HepG2 (cell line): ENCODE data around the gene AGTRAP. TPM values are rescaled to one million over a fixed set of nuclear protein-coding genes. Genes with fewer than 3 reads are reported as not detected.

Experiments
- ATAC-seq: fragments of 200-7000 bp; cut with Tn5 transposase; 3 replicates; pipeline ENCODE4 v1.9.1; 2020; ENCODE audit warnings: mild to moderate bottlenecking, moderate library complexity
- BruUV-seq: library from RNA; stranded (reverse); fragments of 400-500 nt; replicated peaks from 2 replicates; lab custom pipeline; 2021; lab: Mats Ljungman, UMichigan
- CTCF ChIA-PET: fragments of 300-600 bp; formaldehyde crosslinking; extraction: SDS; loops from one replicate; lab custom pipeline; 2021; ENCODE audit warnings: low total read pairs, inconsistent platforms, low intra/inter-chr PET ratio; lab: Yijun Ruan, JAX
- POLR2A ChIA-PET: fragments of 350-600 bp; sonication (Branson Sonifier 250); formaldehyde crosslinking; loops from one replicate; lab custom pipeline; 2020; ENCODE audit warnings: antibody characterized with exemption, inconsistent platforms; lab: Yijun Ruan, JAX
- DNase-seq: peaks from one replicate; pipeline ENCODE4 v3.0.0-alpha.2; 2015; ENCODE audit warnings: low spot score
- FAIRE-seq: peaks from 3 replicates; lab custom pipeline; 2011; peaks lifted over from hg19 to GRCh38; lab: Jason Lieb, UNC
- H2AFZ ChIP-seq: one replicate; pipeline ENCODE4 v1.6.1; 2011; ENCODE audit warnings: low read length, inconsistent platforms
- H3K27ac ChIP-seq: fragments of 300-600 bp; 3 replicates; pipeline ENCODE4 v1.8.0; 2011; ENCODE audit warnings: mixed run types, mild to moderate bottlenecking, mixed read lengths, low read length, inconsistent platforms; ENCODE audit not compliant: insufficient read depth; ENCODE audit errors: extremely low read length
- H3K27me3 ChIP-seq, 2 experiments: fragments of 200-600 bp in 1 of 2; 2 replicates in 1 of 2; 3 replicates in 1 of 2; pipeline versions ENCODE4 v1.6.0 to v1.8.0; 2011; ENCODE audit warnings: low read length in 2 of 2, mild to moderate bottlenecking in 2 of 2, moderate library complexity in 2 of 2, inconsistent platforms in 1 of 2; ENCODE audit not compliant: insufficient read depth in 2 of 2, control insufficient read depth in 1 of 2
- H3K36me3 ChIP-seq, 2 experiments: fragments of 200-600 bp in 1 of 2; replicated peaks in 1 of 2; 2 replicates in 1 of 2; 3 replicates in 1 of 2; pipeline versions ENCODE4 v1.5.1 to v1.8.0; 2011; ENCODE audit warnings: low read length in 2 of 2, inconsistent platforms in 1 of 2; ENCODE audit not compliant: insufficient read depth in 2 of 2, control insufficient read depth in 1 of 2
- H3K4me1 ChIP-seq: 2 replicates; pipeline ENCODE4 v1.5.1; 2012; ENCODE audit warnings: low read length, inconsistent platforms; ENCODE audit not compliant: insufficient read depth
- H3K4me2 ChIP-seq: 2 replicates; pipeline ENCODE4 v1.6.0; 2011; ENCODE audit warnings: low read depth, low read length, inconsistent platforms
- H3K4me3 ChIP-seq, 3 experiments: fragments of 200-600 bp in 1 of 3; sonication (generic), shearing (Covaris generic) in 1 of 3; replicated peaks in 1 of 3; 2 replicates each; pipeline ENCODE4 v1.5.1; 2011 to 2016; ENCODE audit warnings: low read length in 3 of 3, inconsistent platforms in 2 of 3, low read depth in 2 of 3, mild to moderate bottlenecking in 2 of 3, control low read depth in 1 of 3, mixed read lengths in 1 of 3; ENCODE audit not compliant: insufficient read depth in 1 of 3
- H3K79me2 ChIP-seq: one replicate; pipeline ENCODE4 v1.6.1; 2011; ENCODE audit warnings: low read length, inconsistent platforms; ENCODE audit not compliant: insufficient read depth
- H3K9ac ChIP-seq: 2 replicates; pipeline ENCODE4 v1.6.0; 2011; ENCODE audit warnings: mild to moderate bottlenecking, low read depth, low read length, inconsistent platforms; ENCODE audit not compliant: insufficient read depth
- H3K9me3 ChIP-seq: 2 replicates; pipeline ENCODE4 v1.5.1; 2012; ENCODE audit warnings: mild to moderate bottlenecking, low read length
- H4K20me1 ChIP-seq: 2 replicates; pipeline ENCODE4 v1.6.0; 2011; ENCODE audit warnings: inconsistent platforms, mild to moderate bottlenecking, low read length, moderate library complexity; ENCODE audit not compliant: insufficient read depth
- GLI4 ChIP-seq: sonication (generic); formaldehyde crosslinking; IDR thresholded peaks from 2 replicates; pipeline ENCODE4 v1.5.1; 2020; ENCODE audit warnings: missing genetic modification reagents, mild to moderate bottlenecking, moderate library complexity, borderline replicate concordance
- KLF15 ChIP-seq: sonication (generic); formaldehyde crosslinking; IDR thresholded peaks from 2 replicates; pipeline ENCODE4 v1.8.1; 2023; ENCODE audit warnings: borderline replicate concordance, mild to moderate bottlenecking, inconsistent platforms, missing genetic modification reagents, mixed read lengths
- NCOA2 ChIP-seq: sonication (generic); formaldehyde crosslinking; IDR thresholded peaks from 2 replicates; pipeline ENCODE4 v1.8.0; 2022; ENCODE audit warnings: inconsistent platforms
- SKI ChIP-seq: fragments of 450-650 bp; IDR thresholded peaks from one replicate; pipeline ENCODE4 v1.6.1; 2018; ENCODE audit warnings: mild to moderate bottlenecking; ENCODE audit not compliant: partially characterized antibody
- U2AF1 ChIP-seq: fragments of 200-400 bp; formaldehyde crosslinking; optimal IDR thresholded peaks from 2 replicates; pipeline ENCODE3; 2017; ENCODE audit warnings: mild to moderate bottlenecking, low read depth, low read length
- ZFP41 ChIP-seq: sonication (generic); formaldehyde crosslinking; IDR thresholded peaks from 2 replicates; pipeline ENCODE4 v1.4.0; 2020; ENCODE audit warnings: mild to moderate bottlenecking, missing genetic modification reagents, borderline replicate concordance
- ZHX1 ChIP-seq: sonication (generic); formaldehyde crosslinking; IDR thresholded peaks from 2 replicates; pipeline ENCODE4 v1.8.1; 2022; ENCODE audit warnings: low read depth, mild to moderate bottlenecking, missing genetic modification reagents
- ZNF589 ChIP-seq: sonication (generic); formaldehyde crosslinking; conservative IDR thresholded peaks from 2 replicates; pipeline ENCODE4 v1.8.0; 2022; ENCODE audit warnings: mild to moderate bottlenecking, moderate library complexity, missing genetic modification reagents
- ZNF780A ChIP-seq: sonication (generic); formaldehyde crosslinking; IDR thresholded peaks from 2 replicates; pipeline ENCODE4 v1.8.0; 2022; ENCODE audit warnings: mild to moderate bottlenecking, missing genetic modification reagents, moderate library complexity
- WGBS: methylation state at CpG from one replicate; pipeline ENCODE4 v1.1.6; 2017; ENCODE audit warnings: low lambda C conversion rate; 5-methylcytosine and 5-hydroxymethylcytosine counted together
- in situ Hi-C: cut with HindIII; loops from 2 replicates; pipeline ENCODE4 v1.10.0; 2017; ENCODE audit warnings: low pct_unique_long_range_greater_than_20kb; ENCODE audit not compliant: extremely low pct_ligation_motif_present
- intact Hi-C: fragments of 100-400 bp; cut with micrococcal nuclease; formaldehyde crosslinking; loops from one replicate; pipeline ENCODE4 v1.10.0; 2022; ENCODE audit not compliant: unreplicated experiment
- polyA plus RNA-seq, 8 experiments: library from polyadenylated mRNA; depleted of rRNA in 3 of 8; stranded (reverse) in 7 of 8; unstranded in 1 of 8; fragments of >200 nt; fragmentation: Illumina TruSeq in 4 of 8; extraction: Trizol in 4 of 8; gene quantifications; 2 replicates each; pipeline versions ENCODE4 v1.2.1 to v1.2.3, GENCODE V29; 2011 to 2016; ENCODE audit warnings: low read depth in 4 of 8, missing spikeins in 1 of 8, mixed read lengths in 1 of 8; ENCODE audit not compliant: insufficient read depth in 1 of 8
- total RNA-seq, 5 experiments: library from RNA; depleted of rRNA; stranded (reverse); fragments of >200 nt; fragmentation: Illumina TruSeq; extraction: Trizol; gene quantifications; 2 replicates each; pipeline ENCODE4 v1.2.3, GENCODE V29; 2016; ENCODE audit warnings: low read depth in 1 of 5
- TF ChIP-seq, protein P1 (sequence below): sonication (generic); formaldehyde crosslinking; IDR thresholded peaks from 2 replicates; pipeline ENCODE4 v1.4.0; 2020; ENCODE audit warnings: missing genetic modification reagents
- TF ChIP-seq, protein P2 (sequence below): sonication (generic); formaldehyde crosslinking; IDR thresholded peaks from 2 replicates; pipeline ENCODE4 v1.5.1; 2020; ENCODE audit warnings: missing genetic modification reagents, mild to moderate bottlenecking, borderline replicate concordance

AGTRAP gene
- total and polyA plus RNA-seq, 2 of the 13 experiments (the other 11 are each of a cell fraction or from before 2014, with no cell fraction given): 28.3 to 32.0 TPM

GRCh38 chr1:11749996-11750395, 14.1 kb downstream of the AGTRAP start:
- WGBS: 87% methylated on average over 8 of the region's 15 CpGs
- Histone ChIP-seq H3K4me2 (no peak overlapping the region), H3K79me2 (no peaks in the 10 kb centered on the region), H3K36me3 (peaks cover 1 to 4% of the 10 kb centered on the region in 2 experiments; a peak in 2 of 5 replicates), H3K27me3 (no peaks in the 10 kb centered on the region), H3K4me3 (no peak overlapping the region), H3K27ac (no peak overlapping the region), H3K9me3 (no peaks in the 10 kb centered on the region), H4K20me1 (no peaks in the 10 kb centered on the region), H2AFZ (no peak overlapping the region)
- intact Hi-C loops: no loop called here
- no TSS peak for BruUV-seq
- no peak for ATAC-seq
- TF ChIP-seq ZNF780A (CRISPR knock-in tag) (no peak), U2AF1 (no peak), ZFP41 (CRISPR knock-in tag) (no peak), GLI4 (no peak), ZHX1 (CRISPR knock-in tag) (no peak), ZNF589 (CRISPR knock-in tag) (no peak), NCOA2 (CRISPR knock-in tag) (no peak), KLF15 (CRISPR knock-in tag) (no peak), SKI (no peak)
- TF ChIP-seq, protein P1, sequence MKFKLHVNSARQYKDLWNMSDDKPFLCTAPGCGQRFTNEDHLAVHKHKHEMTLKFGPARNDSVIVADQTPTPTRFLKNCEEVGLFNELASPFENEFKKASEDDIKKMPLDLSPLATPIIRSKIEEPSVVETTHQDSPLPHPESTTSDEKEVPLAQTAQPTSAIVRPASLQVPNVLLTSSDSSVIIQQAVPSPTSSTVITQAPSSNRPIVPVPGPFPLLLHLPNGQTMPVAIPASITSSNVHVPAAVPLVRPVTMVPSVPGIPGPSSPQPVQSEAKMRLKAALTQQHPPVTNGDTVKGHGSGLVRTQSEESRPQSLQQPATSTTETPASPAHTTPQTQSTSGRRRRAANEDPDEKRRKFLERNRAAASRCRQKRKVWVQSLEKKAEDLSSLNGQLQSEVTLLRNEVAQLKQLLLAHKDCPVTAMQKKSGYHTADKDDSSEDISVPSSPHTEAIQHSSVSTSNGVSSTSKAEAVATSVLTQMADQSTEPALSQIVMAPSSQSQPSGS (CRISPR knock-in tag): no peak
- TF ChIP-seq, protein P2, sequence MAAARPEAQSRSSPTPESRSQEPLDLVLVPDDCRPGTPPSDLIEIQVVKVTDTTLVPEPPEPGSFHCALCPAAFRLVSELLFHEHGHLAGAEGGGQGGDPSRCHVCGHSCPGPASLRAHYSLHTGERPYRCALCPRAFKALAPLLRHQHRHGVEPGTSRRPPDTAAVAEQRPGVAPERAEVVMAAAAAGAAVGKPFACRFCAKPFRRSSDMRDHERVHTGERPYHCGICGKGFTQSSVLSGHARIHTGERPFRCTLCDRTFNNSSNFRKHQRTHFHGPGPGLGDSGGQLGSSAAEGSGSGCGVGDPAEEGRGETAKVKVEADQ: no peak
- TF ChIP-seq, all 625 proteins: peak for 0
- DNase-seq (no peak), FAIRE-seq (no peak)
- Histone ChIP-seq H3K4me1 (peaks cover 10% of the 10 kb centered on the region; the same call in 1 of the 2 replicates), H3K9ac (no peak overlapping the region)
- in situ Hi-C loops: loop anchor here (10.0 kb wide), 1 partner anchor 55 kb away; the partner anchor contains the start of gene DRAXIN
- POLR2A ChIA-PET: interaction anchor here (1.2 kb wide), 1 partner anchor 104 kb away, joined by 3 read pairs; no protein-coding TSS in a partner anchor
- CTCF ChIA-PET: no interaction called here
